Neutrophil (primary cell): ENCODE measurements around the gene SLC9B1.

Experiments used
- H3K27ac ChIP-seq: fragments of 200-600 bp; sonication (generic); 2 replicates; pipeline ENCODE4 v1.5.1; 2016; ENCODE audit warnings: mild to moderate bottlenecking, moderate library complexity
- H3K27me3 ChIP-seq: fragments of 200-600 bp; sonication (generic); 2 replicates; pipeline ENCODE4 v1.6.0; 2016; ENCODE audit warnings: mild to moderate bottlenecking
- H3K36me3 ChIP-seq: fragments of 200-600 bp; sonication (generic); 2 replicates; pipeline ENCODE4 v1.5.1; 2017
- H3K4me1 ChIP-seq, 2 experiments: fragments of 200-600 bp in 1 of 2; sonication (generic) in 1 of 2; 1 replicate in 1 of 2; 2 replicates in 1 of 2; pipeline versions ENCODE4 v1.5.1 to v1.6.1; 2013 to 2016; ENCODE audit warnings: low read depth in 1 of 2, low read length in 1 of 2, mild to moderate bottlenecking in 1 of 2, moderate library complexity in 1 of 2; ENCODE audit not compliant: control insufficient read depth in 1 of 2, insufficient read depth in 1 of 2
- H3K4me3 ChIP-seq, 2 experiments: fragments of 200-600 bp in 1 of 2; sonication (generic) in 1 of 2; 1 replicate in 1 of 2; 2 replicates in 1 of 2; pipeline ENCODE4 v1.5.1; 2013 to 2016; ENCODE audit warnings: low read depth in 1 of 2, low read length in 1 of 2, mild to moderate bottlenecking in 1 of 2, moderate library complexity in 1 of 2
- H3K9me3 ChIP-seq: fragments of 200-600 bp; sonication (generic); 2 replicates; pipeline ENCODE4 v1.5.1; 2016
- CTCF ChIP-seq: fragments of 200-600 bp; sonication (generic); IDR thresholded peaks from 2 replicates; pipeline ENCODE4 v1.5.1; 2016; ENCODE audit warnings: antibody characterized with exemption

The SLC9B1 gene

GRCh38 chr4:103052145-103052544, 32.6 kb upstream of the SLC9B1 start:
- Histone ChIP-seq H3K4me1 (no peaks in the 10 kb centered on the region), H3K4me3 (no peak overlapping the region), H3K27me3 (no peaks in the 10 kb centered on the region), H3K27ac (no peak overlapping the region), H3K9me3 (no peaks in the 10 kb centered on the region), H3K36me3 (no peaks in the 10 kb centered on the region)
- no peak for TF ChIP-seq CTCF

- no peaks in the 10 kb centered on the region for H3K9me3 ChIP-seq
- H3K4me3 ChIP-seq, result no peak overlapping the region
- TF ChIP-seq CTCF, result no peak
- no peaks in the 10 kb centered on the region for H3K36me3 ChIP-seq
- H3K27ac ChIP-seq, result no peak overlapping the region
- H3K4me1 ChIP-seq, result no peaks in the 10 kb centered on the region
- H3K27me3 ChIP-seq, result no peaks in the 10 kb centered on the region
Measured at GRCh38 chr4:103050736-103051436, 31.4 kb upstream of the SLC9B1 start.

- no peaks in the 10 kb centered on the region for H3K4me1 ChIP-seq
- H3K27ac ChIP-seq, result no peak overlapping the region
- TF ChIP-seq CTCF, result peak; percentile 40
- H3K36me3 ChIP-seq, result no peaks in the 10 kb centered on the region
- no peaks in the 10 kb centered on the region for H3K9me3 ChIP-seq
- no peak overlapping the region for H3K4me3 ChIP-seq
- no peaks in the 10 kb centered on the region for H3K27me3 ChIP-seq
Measured at GRCh38 chr4:103046416-103047290, 27.1 kb upstream of the SLC9B1 start.

- Histone ChIP-seq H3K4me1 (no peaks in the 10 kb centered on the region), H3K9me3 (no peaks in the 10 kb centered on the region), H3K4me3 (no peak overlapping the region), H3K27me3 (no peaks in the 10 kb centered on the region), H3K27ac (no peak overlapping the region), H3K36me3 (no peaks in the 10 kb centered on the region)
- no peak for TF ChIP-seq CTCF
Measured at GRCh38 chr4:103044183-103044582, 24.7 kb upstream of the SLC9B1 start.

- H3K4me1 ChIP-seq, result no peaks in the 10 kb centered on the region
- TF ChIP-seq CTCF, result no peak
- H3K36me3 ChIP-seq, result no peaks in the 10 kb centered on the region
- H3K27me3 ChIP-seq, result no peaks in the 10 kb centered on the region
- no peak overlapping the region for H3K4me3 ChIP-seq
- H3K27ac ChIP-seq, result no peak overlapping the region
- H3K9me3 ChIP-seq, result no peaks in the 10 kb centered on the region
Measured at GRCh38 chr4:103036169-103036568, 16.7 kb upstream of the SLC9B1 start.
